NCI-H1092 (cell line): ENCODE measurements around the gene ZNF761.
"Not testable (repeated sequence)": the region's sequence is repeated elsewhere in the genome, so short reads cannot be mapped to it uniquely, and the experiment has no call there.

ENCODE experiments used
- DNase-seq: peaks from one replicate; lab custom pipeline; 2025; lab: John Stamatoyannopoulos, UW

The ZNF761 gene

DNA sequence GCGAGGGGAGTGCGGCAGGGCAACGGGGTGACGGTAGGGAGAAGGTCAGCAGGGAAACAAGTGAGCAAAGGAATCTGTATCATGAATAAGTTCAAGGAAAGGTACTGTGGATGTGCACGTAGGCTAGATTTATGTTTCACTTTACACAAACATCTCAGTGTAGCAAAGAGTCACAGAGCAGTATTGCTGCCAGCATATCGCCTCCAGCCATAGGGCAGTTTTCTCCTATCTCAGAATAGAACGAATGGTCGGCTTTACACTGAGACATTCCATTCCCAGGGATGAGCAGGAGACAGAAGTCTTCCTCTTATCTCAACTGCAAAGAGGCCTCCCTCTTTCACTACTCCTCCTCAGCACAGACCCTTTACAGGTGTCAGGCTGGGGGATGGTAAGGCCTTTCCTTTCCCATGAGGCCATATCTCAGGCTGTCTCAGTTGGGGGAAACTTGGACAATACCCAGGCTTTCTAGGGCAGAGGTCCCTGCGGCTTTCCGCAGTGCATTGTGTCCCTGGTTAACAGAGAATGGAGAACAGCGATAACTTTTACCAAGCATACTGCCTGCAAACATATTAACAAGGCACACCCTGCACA, 28.4 kb downstream of the ZNF761 start:
- not testable (repeated sequence) for DNase-seq

DNA sequence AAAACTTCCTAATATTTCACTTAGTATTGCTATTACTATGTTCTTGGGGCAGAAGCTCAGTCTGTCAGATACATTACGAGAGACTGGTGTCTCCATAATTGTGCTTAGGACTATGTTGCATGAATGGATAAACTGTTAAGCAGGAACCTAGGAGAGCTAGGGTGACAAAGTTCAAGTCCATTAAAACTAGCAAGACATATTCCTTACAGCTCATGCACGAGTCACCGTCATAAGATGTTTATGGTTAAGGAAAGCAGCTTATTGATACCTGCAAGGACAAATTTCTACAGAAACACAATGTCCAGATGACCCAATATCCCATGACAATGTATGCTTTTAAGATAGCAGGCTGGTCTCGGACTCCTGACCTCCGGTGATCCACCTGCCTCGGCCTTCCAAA, 30.1 kb downstream of the ZNF761 start:
- no peak for DNase-seq

DNA sequence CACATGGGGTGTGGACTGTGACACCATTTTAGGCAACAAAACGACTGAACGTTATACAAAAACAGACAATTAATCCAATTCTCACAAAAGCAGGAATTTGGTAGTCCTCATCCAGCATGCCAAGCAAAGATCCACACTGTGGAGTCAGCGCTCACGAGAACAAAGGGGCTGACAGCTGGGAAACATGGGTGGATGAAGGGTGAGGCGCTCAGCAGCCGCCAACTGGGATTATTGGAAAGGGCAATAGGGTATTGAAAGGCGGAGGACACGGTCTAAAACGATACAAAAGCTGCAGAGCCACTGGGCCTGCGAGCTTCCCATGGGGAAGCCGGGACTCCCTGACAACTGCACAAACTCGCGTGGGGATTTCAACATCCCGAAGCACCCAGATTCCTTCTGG, 31.1 kb downstream of the ZNF761 start:
- no peak for DNase-seq

DNA sequence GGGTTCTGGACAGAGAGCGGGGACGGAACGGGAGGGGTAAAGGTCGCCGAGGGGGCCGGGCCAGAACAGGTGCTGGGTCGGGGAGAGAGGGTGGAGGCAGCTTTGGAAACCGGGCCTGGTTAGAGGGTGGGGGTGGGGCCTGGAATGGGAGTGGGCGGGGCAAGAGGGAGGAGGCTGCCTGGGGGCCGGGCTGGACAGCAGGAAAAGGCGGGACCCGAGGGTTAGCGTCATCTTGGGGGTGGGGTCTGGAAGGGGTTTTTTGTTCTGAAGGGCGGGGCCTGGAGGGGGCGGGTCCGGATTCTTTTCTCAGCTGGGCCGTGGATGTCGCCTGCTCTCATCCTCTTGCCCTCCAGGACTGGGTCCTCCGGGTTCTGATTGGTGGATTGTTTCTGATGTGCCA, 31.5 kb downstream of the ZNF761 start:
- DNase-seq = no peak

DNA sequence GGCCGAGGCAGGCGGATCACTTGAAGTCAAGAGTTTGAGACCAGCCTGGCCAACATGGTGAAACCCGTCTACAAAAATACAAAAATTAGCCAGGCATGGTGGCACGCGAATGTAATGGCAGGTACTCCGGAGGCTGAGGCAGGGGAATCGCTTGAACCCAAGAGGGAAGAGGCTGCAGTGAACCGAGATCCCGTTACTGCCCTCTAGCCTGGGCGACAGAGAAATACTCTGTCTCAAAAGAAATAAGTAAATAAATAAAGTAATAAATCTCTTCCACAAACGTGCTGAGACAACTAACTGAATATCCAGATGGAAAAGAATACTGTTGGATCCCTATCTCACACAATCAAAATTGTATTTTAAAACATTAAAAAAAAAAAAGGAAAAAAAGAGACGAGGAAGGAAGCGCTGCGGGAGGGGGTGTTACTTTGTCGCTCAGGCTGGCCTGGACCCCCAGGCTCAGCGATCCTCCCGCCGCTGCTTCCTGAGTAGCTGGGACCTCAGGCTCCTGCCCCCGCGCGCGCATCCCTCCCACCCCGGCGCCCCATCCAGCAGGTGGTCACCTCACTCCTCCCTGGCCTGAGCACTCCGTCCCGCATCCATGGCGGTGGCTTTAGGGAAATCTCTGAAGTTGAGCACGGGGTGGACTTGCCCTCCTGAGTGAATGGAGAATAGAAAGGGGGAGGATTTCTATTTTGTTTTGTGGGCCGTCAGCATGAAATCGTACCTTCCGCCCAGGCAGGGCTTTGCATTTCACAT, 35.1 kb downstream of the ZNF761 start:
- no peak for DNase-seq

DNA sequence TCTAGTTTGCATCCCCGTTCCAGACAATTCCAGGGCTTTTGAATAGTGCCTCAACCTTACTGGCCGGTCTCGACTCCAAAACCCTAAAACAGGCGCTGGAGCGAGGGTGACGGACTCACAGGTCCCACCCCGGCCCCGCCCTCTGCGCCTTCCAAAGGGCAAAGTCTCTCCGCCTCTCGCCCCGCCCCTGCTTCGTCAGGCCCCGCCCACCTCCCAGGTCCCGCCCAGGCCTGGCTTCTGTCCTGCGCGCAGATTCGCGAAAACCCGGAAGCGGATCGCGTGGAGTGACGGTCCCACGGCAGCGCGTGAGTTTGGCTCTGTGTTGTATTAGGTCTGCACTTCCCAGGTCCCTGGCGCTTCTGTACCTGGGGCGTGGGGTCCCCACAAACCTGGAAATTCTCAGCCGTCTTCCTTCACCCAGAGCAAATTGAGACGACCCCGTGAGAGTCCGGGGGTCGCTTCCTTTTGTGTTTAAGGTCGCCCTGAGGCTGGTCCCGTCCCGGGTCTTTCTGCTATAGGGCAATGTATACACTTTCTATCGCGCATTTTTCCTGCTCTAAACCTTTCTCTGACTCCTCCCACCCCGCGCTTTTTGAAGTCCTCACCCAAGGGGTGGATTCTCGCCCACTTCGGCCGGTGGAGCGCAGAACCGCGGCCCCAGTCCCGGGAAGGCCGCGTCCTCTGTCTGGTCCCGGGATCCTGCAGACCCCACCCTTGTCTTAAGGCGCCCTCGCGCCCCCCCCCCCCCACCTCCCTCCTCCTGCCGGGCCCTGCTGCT, 35.9 kb downstream of the ZNF761 start, which contains the start of gene ZNF813:
Gene ZNF813, plus strand, starts transcription at position 249 of the 778 bp plus-strand sequence. CDS start 16,090 bp downstream, outside the sequence.
- peak; percentile 47 for DNase-seq

DNA sequence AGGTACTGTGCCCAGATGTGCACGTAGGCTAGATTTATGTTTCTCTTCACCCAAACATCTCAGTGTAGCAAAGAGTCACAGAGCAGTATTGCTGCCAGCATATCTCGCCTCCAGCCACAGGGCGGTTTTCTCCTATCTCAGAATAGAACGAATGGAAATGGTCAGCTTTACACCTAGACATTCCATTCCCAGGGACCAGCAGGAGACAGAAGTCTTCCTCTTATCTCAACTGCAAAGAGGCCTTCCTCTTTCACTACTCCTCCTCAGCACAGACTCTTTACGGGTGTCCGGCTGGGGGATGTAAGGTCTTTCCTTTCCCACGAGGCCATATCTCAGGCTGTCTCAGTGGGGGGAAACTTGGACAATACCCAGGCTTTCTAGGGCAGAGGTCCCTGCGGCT, 36.8 kb downstream of the ZNF761 start:
- DNase-seq = not testable (repeated sequence)

DNA sequence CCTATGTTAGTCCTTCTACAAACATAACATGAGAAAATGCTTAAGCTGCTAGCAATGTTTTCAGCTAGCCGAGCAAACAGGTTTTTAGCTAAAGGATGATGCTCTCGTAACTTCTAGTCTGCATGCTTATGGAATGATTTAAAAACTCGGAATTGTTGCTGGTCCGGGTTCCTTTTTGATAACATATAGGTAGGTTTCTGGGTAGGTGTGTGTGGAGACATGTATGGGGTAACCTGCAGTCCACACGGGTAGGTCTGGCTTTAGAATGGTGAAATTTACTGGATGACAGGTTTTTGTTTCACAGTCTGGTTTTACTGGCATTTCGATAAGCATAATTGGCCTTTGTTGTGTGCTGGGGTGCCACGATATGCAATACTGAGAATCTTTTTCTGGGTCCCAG, 40.1 kb downstream of the ZNF761 start:
- no peak for DNase-seq

DNA sequence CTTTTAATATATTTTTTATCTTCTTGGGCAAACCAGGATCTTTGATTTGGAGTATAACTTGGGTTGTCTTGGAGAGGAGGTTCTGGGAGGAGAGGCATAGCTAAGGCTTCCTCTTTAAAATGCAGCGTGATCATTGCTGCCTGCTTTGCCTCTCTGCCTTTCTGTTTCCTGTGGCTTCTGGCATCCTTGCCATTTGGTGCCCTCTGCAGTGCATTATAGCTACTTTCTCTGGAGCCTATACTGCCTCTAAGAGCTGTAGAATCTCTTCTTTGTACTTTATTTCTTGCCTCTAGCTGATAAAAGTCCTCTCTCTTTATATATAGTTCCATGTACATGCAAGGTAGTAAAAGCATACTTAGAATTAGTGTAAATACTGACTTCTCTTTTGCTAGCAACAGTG, 43.0 kb downstream of the ZNF761 start:
- DNase-seq = not testable (repeated sequence)

DNA sequence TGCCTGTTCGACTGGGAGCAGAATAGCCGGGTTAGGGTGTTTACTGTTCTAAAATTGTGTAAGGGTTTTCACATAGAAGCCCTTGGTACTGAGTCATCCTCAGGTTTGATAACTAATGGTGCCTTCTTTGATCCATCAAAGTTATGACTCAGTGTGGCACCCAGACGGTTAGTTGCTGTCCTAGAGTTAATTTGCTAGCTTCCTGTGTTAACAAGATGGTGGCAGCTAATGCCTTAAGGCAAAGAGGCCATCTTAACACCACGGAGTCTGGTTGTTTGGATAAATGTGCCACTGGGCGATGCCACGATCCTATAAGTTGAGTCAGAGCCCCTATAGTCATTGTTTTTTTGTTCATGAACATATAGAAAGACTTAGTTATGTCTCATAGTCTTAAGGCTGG, 43.7 kb downstream of the ZNF761 start:
- not testable (repeated sequence) for DNase-seq

DNA sequence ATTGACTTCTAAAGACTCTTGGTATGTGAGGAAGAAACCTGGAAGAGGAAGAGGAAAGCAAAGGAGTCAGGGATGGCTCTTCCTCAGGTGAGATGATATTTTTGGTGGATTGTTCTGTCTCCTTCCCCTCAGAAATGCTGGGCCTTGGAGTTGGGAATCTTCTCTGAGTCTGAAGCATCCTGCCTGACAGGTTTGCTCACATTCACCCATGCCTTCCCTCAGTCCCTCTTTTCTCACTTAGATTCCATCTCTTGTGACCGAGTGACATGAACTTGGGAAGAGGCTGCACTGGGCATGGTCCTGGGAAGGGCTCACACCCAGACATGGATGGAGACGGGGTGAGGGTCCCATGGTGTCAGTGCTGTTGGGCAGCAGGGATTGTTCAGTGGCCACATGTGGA, 52.0 kb downstream of the ZNF761 start:
- not testable (repeated sequence) for DNase-seq

DNA sequence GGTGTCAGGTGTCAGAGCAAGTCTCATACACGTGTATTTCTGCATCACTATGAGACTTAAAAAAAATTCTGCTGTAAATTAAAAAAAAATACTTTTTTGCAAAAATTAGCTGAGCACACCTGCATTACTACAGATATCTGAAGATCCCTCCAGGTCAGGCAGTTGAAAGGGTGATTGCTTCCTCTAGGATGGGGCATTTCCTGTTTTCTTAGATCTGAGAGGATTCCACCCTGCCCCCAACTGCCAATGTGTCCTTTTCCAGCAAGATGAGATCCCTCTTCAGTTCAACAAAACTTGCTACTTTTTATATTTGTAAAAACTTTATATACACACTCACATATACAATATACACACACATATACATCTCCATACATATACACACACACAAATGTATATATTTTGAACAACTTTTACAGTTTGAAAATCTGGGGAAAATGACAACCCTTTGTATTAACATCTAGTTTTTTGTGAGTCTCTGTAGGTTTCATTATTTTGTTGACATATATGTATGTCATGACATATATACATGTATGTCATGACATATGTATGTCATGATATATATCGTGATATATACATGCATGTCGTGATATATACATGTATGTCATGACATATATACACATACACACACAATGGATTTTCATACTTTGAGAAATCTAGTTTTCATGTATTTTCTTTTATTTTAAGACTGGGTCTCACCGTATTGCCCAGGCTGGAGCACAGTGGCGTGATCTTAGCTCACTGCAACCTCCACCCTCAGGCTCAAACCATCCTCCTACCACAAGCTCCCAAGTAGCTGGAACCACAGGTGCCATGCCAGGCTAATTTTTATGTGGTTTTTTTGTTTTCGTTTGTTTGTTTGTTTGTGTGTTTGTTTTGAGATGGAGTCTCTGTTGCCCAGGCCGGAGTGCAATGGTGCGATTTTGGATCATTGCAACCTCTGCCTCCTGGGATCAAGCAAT, 53.5 kb downstream of the ZNF761 start:
- DNase-seq = no peak

DNA sequence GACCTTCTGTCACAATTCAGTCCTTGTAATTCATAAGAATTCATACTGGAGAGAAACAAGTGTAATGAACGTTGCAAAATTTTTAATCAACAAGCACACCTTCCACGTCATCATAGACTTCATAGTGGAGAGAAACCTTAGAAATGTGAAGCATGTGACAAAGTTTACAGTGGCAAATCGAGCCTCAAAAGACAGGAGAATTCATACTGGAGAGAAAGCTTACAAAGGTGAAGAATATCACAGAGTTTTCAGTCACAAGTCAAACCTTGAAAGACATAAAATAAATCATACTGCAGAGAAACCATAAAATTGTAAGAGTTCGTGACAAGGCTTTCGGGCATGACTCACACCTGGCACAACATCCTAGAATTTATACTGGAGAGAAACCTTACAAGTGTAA, 60.4 kb downstream of the ZNF761 start:
- no peak for DNase-seq

DNA sequence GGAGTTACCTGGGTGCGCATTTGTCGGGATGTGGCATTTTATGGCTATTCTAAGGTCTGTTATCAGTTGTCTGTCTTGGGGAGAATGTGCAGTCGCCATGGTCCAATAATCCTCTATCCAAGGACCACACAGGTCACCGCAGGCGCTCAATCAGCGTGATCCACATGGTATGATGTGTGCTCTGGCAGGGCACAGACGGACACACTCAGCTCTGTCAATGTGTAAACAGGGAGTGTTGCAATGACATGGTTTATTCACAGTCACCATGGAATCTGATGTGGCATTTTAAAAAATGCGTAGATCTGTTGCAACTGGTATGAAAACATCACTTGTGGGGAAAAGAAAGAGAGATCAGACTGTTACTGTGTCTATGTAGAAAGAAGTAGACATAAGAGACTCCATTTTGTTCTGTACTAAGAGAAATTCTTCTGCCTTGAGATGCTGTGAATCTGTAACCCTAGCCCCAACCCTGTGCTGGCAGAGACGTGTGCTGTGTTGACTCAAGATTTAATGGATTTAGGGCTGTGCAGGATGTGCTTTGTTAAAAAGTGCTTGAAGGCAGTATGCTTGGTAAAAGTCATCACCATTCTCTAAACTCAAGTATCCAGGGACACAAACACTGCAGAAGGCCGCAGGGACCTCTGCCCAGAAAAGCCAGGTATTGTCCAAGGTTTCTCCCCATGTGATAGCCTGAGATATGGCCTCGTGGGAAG, 65.7 kb downstream of the ZNF761 start:
- not testable (repeated sequence) for DNase-seq

DNA sequence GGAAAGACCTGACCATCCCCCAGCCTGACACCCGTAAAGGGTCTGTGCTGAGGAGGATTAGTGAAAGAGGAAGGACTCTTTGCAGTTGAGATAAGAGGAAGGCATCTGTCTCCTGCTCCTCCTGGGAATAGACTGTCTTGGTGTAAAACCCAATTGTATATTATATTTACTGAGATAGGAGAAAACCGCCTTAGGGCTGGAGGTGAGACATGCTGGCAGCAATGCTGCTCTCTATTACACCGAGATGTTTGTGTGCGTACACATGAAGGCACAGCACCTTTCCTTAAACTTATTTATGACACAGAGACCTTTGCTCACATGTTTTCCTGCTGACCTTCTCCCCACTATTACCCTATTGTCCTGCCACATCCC, 66.2 kb downstream of the ZNF761 start:
- not testable (repeated sequence) for DNase-seq

DNA sequence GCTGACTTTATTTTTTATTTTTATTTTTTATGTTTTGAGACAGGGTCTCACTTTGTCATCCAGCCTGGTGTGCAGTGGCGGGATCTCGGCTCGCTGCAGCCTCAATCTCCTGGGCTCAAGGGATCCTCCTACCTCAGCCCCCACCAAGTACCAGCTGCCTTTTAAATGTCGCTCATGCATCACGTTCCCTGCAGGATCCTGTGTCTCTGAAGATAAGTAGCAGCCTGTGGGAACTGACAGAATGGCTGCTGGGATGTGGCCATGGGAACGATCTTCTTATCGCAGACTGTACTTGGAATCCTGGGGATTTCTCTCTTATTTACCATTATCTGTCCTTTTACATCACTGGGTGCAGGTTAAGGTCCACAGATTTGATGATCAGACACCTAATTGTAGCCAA, 71.4 kb downstream of the ZNF761 start:
- DNase-seq = not testable (repeated sequence)

DNA sequence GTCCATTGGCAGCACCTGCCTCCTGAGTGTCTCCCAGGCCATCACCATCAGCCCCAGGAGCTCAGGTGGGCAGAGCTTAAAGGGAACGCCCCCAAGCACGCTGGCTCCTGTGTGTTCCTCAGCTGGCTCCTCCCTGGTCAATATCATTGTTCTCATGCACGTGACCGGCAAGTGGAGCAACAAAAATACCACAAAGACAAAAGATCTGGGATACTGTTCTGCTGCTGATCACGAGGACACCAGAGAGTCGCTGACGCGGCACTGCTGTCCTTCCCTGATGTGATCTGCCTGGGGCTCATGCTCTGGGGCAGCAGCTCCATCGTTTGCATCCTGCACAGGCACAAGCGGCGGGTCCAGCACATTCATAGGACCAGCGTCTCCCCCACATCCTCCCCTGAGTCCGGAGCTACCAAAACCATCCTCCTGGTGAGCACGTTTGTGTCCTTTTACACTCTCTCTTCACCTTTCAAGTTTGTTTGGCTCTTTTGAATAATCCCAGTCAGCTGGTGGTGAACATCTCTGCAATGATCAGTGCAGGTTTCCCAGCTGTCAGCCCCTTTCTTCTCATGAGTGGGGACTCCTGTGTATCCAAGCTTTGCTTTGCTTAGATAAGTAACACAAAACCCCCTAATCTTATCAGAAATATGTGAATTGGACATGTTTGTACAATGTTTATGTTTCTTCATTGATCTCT, 72.0 kb downstream of the ZNF761 start:
- not testable (repeated sequence) for DNase-seq

DNA sequence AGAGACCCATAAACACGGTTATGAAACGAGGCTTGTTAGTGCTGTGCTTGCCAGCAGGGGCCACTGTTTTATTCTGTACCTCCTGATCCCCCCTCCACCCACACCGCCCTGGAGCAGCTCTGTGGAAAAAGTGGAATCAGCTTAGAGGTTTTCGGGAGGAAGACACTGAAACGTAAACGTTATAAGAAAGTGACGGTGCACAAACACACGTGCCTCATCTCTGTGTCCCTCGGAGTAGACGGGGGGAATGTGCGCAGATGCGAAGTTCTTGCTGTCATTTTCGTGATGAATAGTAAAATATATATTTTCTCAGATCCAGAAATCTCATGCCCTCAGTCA, 72.5 kb downstream of the ZNF761 start:
- DNase-seq = not testable (repeated sequence)

DNA sequence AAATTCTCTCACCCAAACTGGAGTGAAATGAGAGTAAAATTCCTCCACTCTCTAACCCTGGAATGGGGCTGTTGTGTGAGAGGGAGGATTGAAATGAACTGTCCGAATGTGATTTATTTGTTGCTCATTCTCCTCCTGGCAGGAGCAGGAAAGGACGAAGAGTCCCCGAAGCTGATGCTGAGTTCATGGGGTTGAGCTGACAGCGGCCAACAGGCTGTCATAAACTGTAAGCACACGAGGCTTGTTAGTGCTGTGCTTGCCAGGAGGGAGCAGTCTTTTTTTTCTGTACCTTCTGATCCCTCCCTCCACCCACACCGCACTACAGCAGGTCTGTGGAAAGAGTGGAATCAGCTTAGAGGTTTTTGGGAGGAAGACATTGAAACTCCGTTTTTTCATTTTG, 73.1 kb downstream of the ZNF761 start:
- DNase-seq = no peak

DNA sequence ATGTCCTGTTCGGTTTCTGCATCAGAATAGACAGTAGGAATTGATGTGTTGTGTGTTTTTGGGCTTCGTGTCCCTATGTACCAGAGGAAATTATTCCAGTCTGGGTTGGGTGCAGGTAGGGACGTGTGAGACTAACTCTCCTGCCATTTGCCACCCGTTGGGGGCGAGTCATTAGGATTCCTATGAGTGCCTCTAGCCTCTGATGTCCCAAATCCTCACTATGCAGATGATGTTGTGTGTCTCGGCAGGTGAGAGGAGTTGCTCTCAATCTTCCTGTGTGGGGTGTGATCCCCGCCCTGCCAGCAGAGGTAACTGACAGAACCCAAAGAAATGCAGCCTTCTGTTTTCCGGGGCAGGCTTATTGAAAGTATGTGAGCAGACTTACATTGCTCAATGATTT, 74.9 kb downstream of the ZNF761 start:
- DNase-seq = no peak
